HL-60/S4 (cell line): ENCODE results near the gene CFAP45.

Experiments
- in situ Hi-C: fragments of 300-500 bp; cut with MboI; formaldehyde crosslinking; loops from 2 replicates; pipeline ENCODE4 v1.14.3; 2022; ENCODE audit warnings: low sequenced_read_pairs

CFAP45 gene

GRCh38 chr1:159829822-159830465 lies 70.0 kb downstream of the CFAP45 start:
- in situ Hi-C loops: no loop called here

GRCh38 chr1:159829273-159829634 lies 70.7 kb downstream of the CFAP45 start:
- in situ Hi-C loops: no loop called here

DNA sequence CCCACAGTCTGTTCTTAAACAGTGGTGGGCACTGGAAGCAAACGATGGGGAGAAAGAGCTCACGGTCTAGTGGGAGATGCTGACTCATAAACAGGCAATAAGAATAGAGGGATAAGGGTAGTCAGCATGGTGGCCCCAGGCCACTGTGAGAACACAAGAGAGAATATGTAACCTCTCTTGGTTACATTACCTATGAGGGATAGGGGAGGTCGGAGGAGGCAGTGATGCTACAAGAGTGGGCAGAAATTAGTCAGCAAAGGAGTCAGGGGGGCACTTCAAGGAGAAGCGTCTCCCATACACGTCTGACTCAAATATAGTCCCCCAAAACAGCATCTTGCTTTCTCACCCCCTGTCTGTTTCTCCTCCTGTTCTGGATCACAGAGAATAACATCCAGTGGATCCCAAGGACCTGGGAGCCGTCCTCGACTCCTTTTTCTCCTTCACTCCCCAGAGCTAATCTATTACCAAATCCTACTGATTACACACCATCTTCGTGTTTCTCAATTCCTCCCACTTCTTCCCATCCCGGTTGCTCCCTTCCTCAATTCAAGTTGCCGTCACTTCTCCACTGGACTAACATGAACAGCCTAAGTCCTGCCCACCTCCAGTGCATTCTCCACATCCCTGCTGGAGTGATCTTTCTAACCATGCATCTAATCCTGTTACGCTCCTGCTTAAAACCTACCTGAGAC lies 71.2 kb downstream of the CFAP45 start:
- in situ Hi-C loops: no loop called here

DNA sequence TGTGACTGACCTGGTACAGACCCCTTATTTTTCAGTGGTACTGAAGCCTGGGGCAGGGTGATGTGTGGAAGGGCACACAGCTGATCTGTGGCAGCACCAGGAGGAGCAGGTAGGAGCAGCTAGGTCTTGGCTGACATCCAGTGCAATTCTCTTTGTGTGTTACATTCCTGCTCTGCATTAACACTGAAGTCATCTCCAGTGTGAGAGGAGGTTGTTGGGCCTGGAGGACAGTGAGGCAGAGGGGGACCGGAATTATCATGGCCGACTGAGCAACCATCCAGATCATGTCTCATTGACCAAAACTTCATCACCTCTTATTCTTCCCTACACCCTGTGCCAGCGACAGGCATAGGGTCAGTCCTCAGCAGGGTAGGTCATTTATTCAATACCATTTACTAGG lies 71.8 kb downstream of the CFAP45 start:
- in situ Hi-C loops: no loop called here

DNA sequence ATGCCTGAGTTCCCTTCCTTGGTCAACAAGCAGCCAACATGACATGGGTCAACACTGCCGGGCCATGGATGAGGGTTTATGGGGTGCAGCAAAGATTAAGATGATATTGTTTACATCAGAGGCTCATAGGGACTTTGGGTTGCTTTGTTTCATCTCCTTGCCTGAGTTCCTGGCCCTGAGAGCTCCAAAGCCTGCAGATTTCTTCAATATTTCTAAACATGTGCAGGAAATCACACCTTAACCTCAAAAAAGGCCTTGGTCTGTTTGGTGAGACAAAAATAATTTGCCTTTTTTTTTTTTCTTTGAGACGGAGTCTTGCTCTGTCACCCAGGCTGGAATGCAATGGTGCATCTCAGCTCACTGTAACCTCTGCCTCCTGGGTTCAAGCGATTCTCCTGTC lies 72.4 kb downstream of the CFAP45 start:
- in situ Hi-C loops: no loop called here

DNA sequence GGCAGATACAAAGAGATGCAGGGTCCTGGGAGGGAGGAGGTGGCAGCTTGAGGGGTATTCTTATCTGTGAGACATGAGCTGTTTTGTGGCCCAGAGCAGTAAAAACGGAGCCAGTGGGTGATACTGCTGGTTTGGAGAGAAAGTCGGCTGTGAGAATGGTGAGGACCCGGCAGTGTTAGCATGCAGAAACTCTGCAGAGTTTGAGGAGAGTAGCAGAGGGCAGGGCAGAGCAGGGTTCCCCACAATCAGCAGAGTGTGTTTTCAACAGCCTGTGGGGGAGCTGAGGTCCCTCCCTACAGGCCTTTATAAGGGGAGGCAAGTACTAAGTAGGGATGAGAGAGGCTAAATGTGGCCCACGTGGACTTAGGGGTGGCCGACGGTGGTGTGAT lies 72.9 kb downstream of the CFAP45 start:
- in situ Hi-C loops: no loop called here

GRCh38 chr1:159826441-159827101 lies 73.4 kb downstream of the CFAP45 start, which contains the start of gene SLAMF8:
TSS of gene SLAMF8 (plus strand) at chr1:159826873. CDS start at chr1:159826899, 26 bp downstream.
- in situ Hi-C loops: no loop called here

DNA sequence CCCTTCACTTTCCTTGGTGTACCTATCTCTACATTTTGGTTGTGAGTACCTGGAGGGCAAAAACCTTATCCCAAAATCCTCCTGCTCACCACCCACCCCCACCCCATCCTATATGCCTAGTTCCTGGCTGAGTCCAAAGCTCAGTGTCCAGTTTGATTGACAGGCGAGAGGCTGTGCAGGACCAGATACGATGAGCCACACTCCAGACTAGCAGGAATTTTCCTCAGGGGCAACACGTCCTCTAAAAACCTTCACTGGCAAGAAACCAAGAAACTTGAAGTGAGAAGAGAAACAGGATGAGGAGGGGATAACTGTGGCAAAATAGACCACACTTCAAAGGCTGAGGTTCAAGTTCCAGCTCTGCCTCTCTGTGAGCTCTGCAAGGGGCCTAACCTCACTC lies 74.4 kb downstream of the CFAP45 start:
- in situ Hi-C loops: no loop called here

- in situ Hi-C loops: no loop called here
Measured at GRCh38 chr1:159823406-159823805, 76.6 kb downstream of the CFAP45 start.
